ENCODE measurements around the gene PGC. TPM values are rescaled to one million over a fixed set of nuclear protein-coding genes. Genes with fewer than 3 reads are reported as not detected.
A peak's percentile ranks its signal among the peaks of the same experiment; 100 is the strongest.

Gene PGC
- total RNA-seq, 1 donor from 2014 or later, result not detected

- H3K9me3 Mint-ChIP-seq, result no peaks in the 10 kb centered on the region
- CTCF ChIA-PET, result interaction anchor here (1.1 to 4.3 kb wide), 2 partner anchors 18 to 31 kb away, joined by 3 to 50 read pairs; no protein-coding TSS in a partner anchor
- H3K27ac Mint-ChIP-seq, result peak overlapping the region; percentile 68
- H3K27me3 Mint-ChIP-seq, result no peaks in the 10 kb centered on the region
- H3K36me3 Mint-ChIP-seq (ENCODE audit: low read depth), result peaks cover 65% of the 10 kb centered on the region
- H3K4me1 Mint-ChIP-seq, result peaks cover 96% of the 10 kb centered on the region
- POLR2A ChIA-PET, result interaction anchor here (0.5 to 29.1 kb wide), 5 partner anchors 8 to 31 kb away, joined by 3 to 1669 read pairs (median 5); partner anchors contain the start of gene TFEB
- ATAC-seq (ENCODE audit: low read depth), result no peak
- H3K4me3 Mint-ChIP-seq, result peak overlapping the region; percentile 7
- no peak for DNase-seq
- TF ChIP-seq CTCF (IDR thresholded peaks at IDR 0.05), result no peak
- intact Hi-C loops (cut with micrococcal nuclease), result loop anchor here (10.0 kb wide), 2 partner anchors 343 to 513 kb away; partner anchors contain the start of gene MRPS10
Observed at GRCh38 chr6:41702089-41702745, 45.0 kb downstream of the PGC start.

- H3K36me3 Mint-ChIP-seq (ENCODE audit: low read depth), result peaks cover 73% of the 10 kb centered on the region
- CTCF ChIA-PET, result interaction anchor here (0.6 to 1.5 kb wide), 3 partner anchors 16 to 33 kb away, joined by 3 to 5 read pairs (median 4); no protein-coding TSS in a partner anchor
- ATAC-seq (ENCODE audit: low read depth) (no peak), DNase-seq (no peak)
- peak overlapping the region; percentile 87 for H3K27ac Mint-ChIP-seq
- POLR2A ChIA-PET, result interaction anchor here (0.6 to 29.1 kb wide), 5 partner anchors 9 to 344 kb away, joined by 3 to 1669 read pairs (median 6); partner anchors contain the start of gene TFEB
- H3K4me1 Mint-ChIP-seq, result peaks cover 89% of the 10 kb centered on the region
- TF ChIP-seq CTCF (IDR thresholded peaks at IDR 0.05), result no peak
- H3K27me3 Mint-ChIP-seq, result no peaks in the 10 kb centered on the region
- H3K9me3 Mint-ChIP-seq, result no peaks in the 10 kb centered on the region
- H3K4me3 Mint-ChIP-seq, result peak overlapping the region; percentile 50
- intact Hi-C loops (cut with micrococcal nuclease), result loop anchor here (10.0 kb wide), 2 partner anchors 344 to 514 kb away; partner anchors contain the start of gene MRPS10
Observed at GRCh38 chr6:41700463-41701347, 46.5 kb downstream of the PGC start.

- Mint-ChIP-seq H3K4me1 (peaks cover 88% of the 10 kb centered on the region), H3K9me3 (no peaks in the 10 kb centered on the region), H3K4me3 (no peak overlapping the region), H3K27ac (peak overlapping the region; percentile 30), H3K36me3 (ENCODE audit: low read depth) (peaks cover 67% of the 10 kb centered on the region), H3K27me3 (no peaks in the 10 kb centered on the region)
- TF ChIP-seq CTCF (IDR thresholded peaks at IDR 0.05), result no peak
- ChIA-PET POLR2A (interaction anchor here (11.1 to 29.1 kb wide), 2 partner anchors 21 to 34 kb away, joined by 551 to 1669 read pairs; partner anchors contain the start of gene TFEB), CTCF (interaction anchor here (1.2 to 1.5 kb wide), 3 partner anchors 14 to 36 kb away, joined by 3 to 5 read pairs (median 3); no protein-coding TSS in a partner anchor)
- no peak for ATAC-seq (ENCODE audit: low read depth)
- intact Hi-C loops (cut with micrococcal nuclease), result loop anchor here (5.0 kb wide), 1 partner anchor 33 kb away; no protein-coding TSS in a partner anchor
- DNase-seq, result no peak
Observed at GRCh38 chr6:41699063-41699462, 48.1 kb downstream of the PGC start.

- H3K36me3 Mint-ChIP-seq (ENCODE audit: low read depth), result peaks cover 61% of the 10 kb centered on the region
- no peak for TF ChIP-seq CTCF (IDR thresholded peaks at IDR 0.05)
- peaks cover 87% of the 10 kb centered on the region for H3K4me1 Mint-ChIP-seq
- no peak overlapping the region for H3K4me3 Mint-ChIP-seq
- H3K27me3 Mint-ChIP-seq, result no peaks in the 10 kb centered on the region
- ATAC-seq (ENCODE audit: low read depth) (no peak), DNase-seq (no peak)
- ChIA-PET POLR2A (interaction anchor here (0.6 to 29.1 kb wide), 2 partner anchors 17 to 35 kb away, joined by 7 to 1669 read pairs; partner anchors contain the start of gene TFEB), CTCF (interaction anchor here (1.6 kb wide), 1 partner anchor 15 kb away, joined by 3 read pairs; no protein-coding TSS in a partner anchor)
- intact Hi-C loops (cut with micrococcal nuclease), result loop anchor here (2.0 to 5.0 kb wide), 2 partner anchors 15 to 34 kb away; no protein-coding TSS in a partner anchor
- H3K9me3 Mint-ChIP-seq, result no peaks in the 10 kb centered on the region
- H3K27ac Mint-ChIP-seq, result peak overlapping the region; percentile 62
Observed at GRCh38 chr6:41697861-41698781, 49.1 kb downstream of the PGC start.
